Mesenchymal stem cell (in vitro differentiated cells and primary cell): ENCODE measurements around the gene RSPO1.

ENCODE experiments used
- DNase-seq: peaks from one replicate; pipeline ENCODE4 v3.0.0-alpha.2; 2013
- H2AFZ ChIP-seq: one replicate; pipeline ENCODE4 v1.6.1; 2013; ENCODE audit warnings: low read depth, mild to moderate bottlenecking, control low read depth, inconsistent platforms, low read length, moderate library complexity
- H2AK5ac ChIP-seq: 2 replicates; pipeline ENCODE4 v1.6.1; 2013; ENCODE audit warnings: low read length, moderate library complexity, mild to moderate bottlenecking, inconsistent platforms; ENCODE audit not compliant: severe bottlenecking
- H2BK120ac ChIP-seq: one replicate; pipeline ENCODE4 v1.6.1; 2013; ENCODE audit warnings: low read depth, mild to moderate bottlenecking, inconsistent platforms, low read length, moderate library complexity
- H2BK12ac ChIP-seq, 2 experiments: one replicate each; pipeline ENCODE4 v1.6.1; 2013; ENCODE audit warnings: inconsistent platforms in 2 of 2, low read length in 2 of 2, mild to moderate bottlenecking in 2 of 2, moderate library complexity in 2 of 2, control low read depth in 1 of 2
- H2BK15ac ChIP-seq: one replicate; pipeline ENCODE4 v1.6.1; 2013; ENCODE audit warnings: mild to moderate bottlenecking, low read depth, inconsistent platforms; ENCODE audit not compliant: poor library complexity, severe bottlenecking
- H2BK5ac ChIP-seq: 2 replicates; pipeline ENCODE4 v1.6.1; 2013; ENCODE audit warnings: low read depth, mild to moderate bottlenecking, low read length, control low read depth, inconsistent platforms; ENCODE audit not compliant: poor library complexity, severe bottlenecking
- H3K14ac ChIP-seq, 2 experiments: one replicate each; pipeline ENCODE4 v1.6.1; 2013; ENCODE audit warnings: inconsistent platforms in 2 of 2, low read length in 2 of 2, control low read depth in 1 of 2, mild to moderate bottlenecking in 1 of 2, moderate library complexity in 1 of 2
- H3K18ac ChIP-seq, 2 experiments: one replicate each; pipeline ENCODE4 v1.6.1; 2013; ENCODE audit warnings: inconsistent platforms in 2 of 2, low read length in 2 of 2, control low read depth in 1 of 2, low read depth in 1 of 2, mild to moderate bottlenecking in 1 of 2
- H3K23ac ChIP-seq, 2 experiments: one replicate each; pipeline ENCODE4 v1.6.1; 2013; ENCODE audit warnings: inconsistent platforms in 2 of 2, low read length in 2 of 2, mild to moderate bottlenecking in 2 of 2, moderate library complexity in 2 of 2, control low read depth in 1 of 2
- H3K27ac ChIP-seq: 2 replicates; pipeline ENCODE4 v1.5.1; 2013; ENCODE audit warnings: mild to moderate bottlenecking, moderate library complexity, low read length, control low read depth, inconsistent platforms; ENCODE audit not compliant: poor library complexity, severe bottlenecking
- H3K27me3 ChIP-seq, 2 experiments: 2 replicates each; pipeline versions ENCODE4 v1.6.1 to v1.7.0; 2013; ENCODE audit warnings: low read length in 2 of 2, mild to moderate bottlenecking in 2 of 2, moderate library complexity in 2 of 2, control low read depth in 1 of 2, inconsistent platforms in 1 of 2; ENCODE audit not compliant: control insufficient read depth in 1 of 2, insufficient read depth in 1 of 2
- H3K36me3 ChIP-seq, 2 experiments: 2 replicates each; pipeline versions ENCODE4 v1.6.1 to v1.7.0; 2013; ENCODE audit warnings: low read length in 2 of 2, control low read depth in 1 of 2, inconsistent platforms in 1 of 2, low read depth in 1 of 2, mild to moderate bottlenecking in 1 of 2; ENCODE audit not compliant: insufficient read depth in 2 of 2, control insufficient read depth in 1 of 2
- H3K4ac ChIP-seq, 2 experiments: one replicate each; pipeline ENCODE4 v1.6.1; 2013; ENCODE audit warnings: inconsistent platforms in 2 of 2, low read length in 2 of 2, mild to moderate bottlenecking in 2 of 2, moderate library complexity in 2 of 2, control low read depth in 1 of 2, low read depth in 1 of 2
- H3K4me1 ChIP-seq: 2 replicates; pipeline ENCODE4 v1.6.1; 2013; ENCODE audit warnings: low read depth, low read length, control low read depth; ENCODE audit not compliant: control insufficient read depth, insufficient read depth
- H3K4me2 ChIP-seq: 2 replicates; pipeline ENCODE4 v1.6.1; 2013; ENCODE audit warnings: low read length, mild to moderate bottlenecking, inconsistent platforms; ENCODE audit not compliant: poor library complexity, severe bottlenecking
- H3K4me3 ChIP-seq, 2 experiments: 2 replicates each; pipeline versions ENCODE4 v1.5.1 to v1.7.0; 2013; ENCODE audit warnings: low read length in 2 of 2, mild to moderate bottlenecking in 2 of 2, control low read depth in 1 of 2, low read depth in 1 of 2; ENCODE audit not compliant: insufficient read depth in 1 of 2
- H3K79me1 ChIP-seq: replicated peaks from 2 replicates; pipeline ENCODE4 v1.6.1; 2013; ENCODE audit warnings: mild to moderate bottlenecking, control low read depth, low read length, inconsistent platforms; ENCODE audit not compliant: poor library complexity, severe bottlenecking
- H3K9ac ChIP-seq: 2 replicates; pipeline ENCODE4 v1.7.0; 2013; ENCODE audit warnings: mild to moderate bottlenecking, low read length, moderate library complexity
- H3K9me3 ChIP-seq: 2 replicates; pipeline ENCODE4 v1.7.0; 2013; ENCODE audit warnings: mild to moderate bottlenecking, low read length; ENCODE audit not compliant: control insufficient read depth
- H4K8ac ChIP-seq: one replicate; pipeline ENCODE4 v1.6.1; 2013; ENCODE audit warnings: inconsistent platforms, mild to moderate bottlenecking, low read length, moderate library complexity
- H4K91ac ChIP-seq: one replicate; pipeline ENCODE4 v1.6.1; 2013; ENCODE audit warnings: mild to moderate bottlenecking, low read length, inconsistent platforms
- whole genome bisulfite sequencing: methylation state at CpG from one replicate; pipeline ENCODE4 v1.1.7; 2013; ENCODE audit warnings: mixed read lengths; 5-methylcytosine and 5-hydroxymethylcytosine counted together

The RSPO1 gene

GRCh38 chr1:37641059-37641458 lies 6.4 kb upstream of the RSPO1 start:
- Histone ChIP-seq H2BK5ac (no peak overlapping the region), H2AFZ (no peak overlapping the region), H3K14ac (no peak overlapping the region), H3K9me3 (peaks cover 23% of the 10 kb centered on the region), H2AK5ac (no peak overlapping the region), H3K27ac (no peak overlapping the region), H3K9ac (no peak overlapping the region), H3K36me3 (no peaks in the 10 kb centered on the region), H3K4me2 (no peak overlapping the region), H3K4me1 (no peaks in the 10 kb centered on the region), H2BK15ac (no peak overlapping the region), H3K4ac (no peak overlapping the region), H4K8ac (no peak overlapping the region), H2BK12ac (no peak overlapping the region), H2BK120ac (no peak overlapping the region), H3K4me3 (no peak overlapping the region), H4K91ac (no peak overlapping the region), H3K27me3 (peaks cover 62 to 79% of the 10 kb centered on the region in 2 experiments), H3K18ac (no peak overlapping the region), H3K23ac (no peak overlapping the region), H3K79me1 (no peaks in the 10 kb centered on the region)
- 70% methylated on average over 1 of the region's 1 CpG for WGBS
- no peak for DNase-seq

DNA sequence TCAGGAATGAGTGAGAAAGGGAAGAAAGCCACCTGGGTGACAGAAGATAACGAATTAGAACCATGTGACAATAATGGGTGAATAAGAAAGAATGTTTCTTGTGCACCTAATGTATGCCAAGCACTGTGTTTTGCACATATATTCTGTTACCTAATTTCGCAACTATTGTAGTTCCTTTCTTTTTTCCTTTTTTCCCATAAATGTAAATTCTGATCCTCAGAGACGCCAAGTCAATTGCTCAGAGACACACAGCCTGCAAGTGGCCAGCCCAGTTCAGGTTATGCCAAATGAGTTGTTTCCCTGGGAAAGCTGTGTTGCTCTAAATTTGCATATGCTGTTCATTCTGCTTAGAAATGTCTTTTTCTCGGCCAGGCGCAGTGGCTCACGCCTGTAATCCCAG lies 1.7 kb upstream of the RSPO1 start:
- Histone ChIP-seq H3K27ac (no peak overlapping the region), H3K36me3 (no peaks in the 10 kb centered on the region), H2BK15ac (no peak overlapping the region), H3K4ac (no peak overlapping the region), H2AFZ (no peak overlapping the region), H3K14ac (no peak overlapping the region), H3K27me3 (peaks cover 80 to 90% of the 10 kb centered on the region in 2 experiments), H2BK12ac (no peak overlapping the region), H2BK5ac (no peak overlapping the region), H3K9me3 (peaks cover 8% of the 10 kb centered on the region), H3K23ac (no peak overlapping the region), H3K4me1 (peaks cover 10% of the 10 kb centered on the region), H2AK5ac (no peak overlapping the region), H4K8ac (no peak overlapping the region), H3K4me3 (no peak overlapping the region), H3K79me1 (no peaks in the 10 kb centered on the region), H3K4me2 (no peak overlapping the region), H4K91ac (no peak overlapping the region), H3K9ac (no peak overlapping the region), H2BK120ac (no peak overlapping the region), H3K18ac (no peak overlapping the region)
- no peak for DNase-seq
- WGBS, result 77% methylated on average over 6 of the region's 6 CpGs

DNA sequence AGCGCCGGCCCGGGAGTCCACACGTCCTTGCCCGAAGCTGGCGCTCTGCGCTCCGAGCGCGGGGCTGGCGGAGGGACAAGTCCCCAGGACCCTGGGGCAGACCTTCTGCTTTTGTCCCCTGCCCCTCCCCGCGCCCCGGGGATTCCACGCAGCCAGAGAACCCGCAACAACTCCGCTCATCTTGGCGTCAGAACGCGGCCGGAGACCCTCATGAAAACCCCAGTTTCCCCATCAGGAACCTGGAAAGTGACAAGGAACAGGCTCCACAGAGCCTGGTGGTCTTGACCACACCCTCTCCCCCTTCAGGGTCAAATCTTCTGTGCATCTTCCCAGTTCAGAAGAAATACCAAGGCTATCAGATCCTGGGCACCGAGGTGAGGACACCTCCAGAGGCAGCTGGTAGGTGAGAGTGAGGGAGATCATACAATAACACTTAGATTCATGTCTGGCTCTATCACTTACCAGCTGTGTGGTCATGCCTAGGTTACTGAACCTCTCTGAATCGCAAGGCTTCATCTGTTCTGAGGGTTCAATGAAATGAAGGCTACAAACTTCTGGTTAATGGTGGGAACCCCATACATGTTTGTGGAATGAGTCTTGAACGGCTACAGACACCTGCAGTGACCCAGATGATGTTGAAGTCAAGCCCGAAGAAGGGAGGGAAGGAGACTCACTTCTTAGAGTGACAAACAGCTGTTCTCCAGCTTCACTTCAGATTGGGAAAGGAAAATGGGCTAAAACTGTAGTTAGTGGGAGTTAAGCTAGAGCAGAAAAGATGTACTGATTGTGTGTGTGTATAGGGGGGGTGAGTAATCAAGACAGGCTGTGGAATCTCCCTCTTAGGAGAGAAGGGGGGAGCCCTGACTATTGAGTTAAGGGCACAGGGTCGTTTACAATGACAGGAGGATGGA lies 555 bp upstream of the RSPO1 start:
- Histone ChIP-seq H2AFZ (no peak overlapping the region), H3K27me3 (peaks cover 83 to 93% of the 10 kb centered on the region in 2 experiments), H2BK12ac (no peak overlapping the region), H2AK5ac (no peak overlapping the region), H3K23ac (peak overlapping the region in 1 of 2 experiments; percentile 87), H3K36me3 (no peaks in the 10 kb centered on the region), H3K9me3 (no peaks in the 10 kb centered on the region), H4K91ac (no peak overlapping the region), H2BK5ac (no peak overlapping the region), H2BK120ac (no peak overlapping the region), H3K4me1 (peaks cover 10% of the 10 kb centered on the region), H3K4ac (no peak overlapping the region), H3K4me2 (peak overlapping the region; percentile 33), H3K18ac (no peak overlapping the region), H3K79me1 (no peaks in the 10 kb centered on the region), H2BK15ac (no peak overlapping the region), H3K14ac (no peak overlapping the region), H3K4me3 (no peak overlapping the region), H3K27ac (no peak overlapping the region), H4K8ac (no peak overlapping the region), H3K9ac (no peak overlapping the region)
- 19% methylated on average over 24 of the region's 26 CpGs for WGBS
- DNase-seq, result no peak

GRCh38 chr1:37633938-37634243 lies 801 bp downstream of the RSPO1 start:
- H3K27ac ChIP-seq, result no peak overlapping the region
- H3K23ac ChIP-seq, result peak overlapping the region in 1 of 2 experiments; percentile 6
- no peak overlapping the region for H4K91ac ChIP-seq
- peaks cover 88 to 98% of the 10 kb centered on the region in 2 experiments for H3K27me3 ChIP-seq
- H3K4me3 ChIP-seq, result no peak overlapping the region
- no peak for DNase-seq
- no peak overlapping the region for H2BK15ac ChIP-seq
- H3K79me1 ChIP-seq, result no peaks in the 10 kb centered on the region
- H3K9me3 ChIP-seq, result no peaks in the 10 kb centered on the region
- H2BK5ac ChIP-seq, result no peak overlapping the region
- H3K18ac ChIP-seq, result no peak overlapping the region
- no peak overlapping the region for H4K8ac ChIP-seq
- H2BK12ac ChIP-seq, result no peak overlapping the region
- H3K36me3 ChIP-seq, result no peaks in the 10 kb centered on the region
- no peak overlapping the region for H3K4me2 ChIP-seq
- H3K9ac ChIP-seq, result no peak overlapping the region
- no peak overlapping the region for H3K14ac ChIP-seq
- no peak overlapping the region for H3K4ac ChIP-seq
- no peak overlapping the region for H2AFZ ChIP-seq
- peaks cover 10% of the 10 kb centered on the region for H3K4me1 ChIP-seq
- H2AK5ac ChIP-seq, result no peak overlapping the region
- H2BK120ac ChIP-seq, result no peak overlapping the region
- WGBS, result 13% methylated on average over 20 of the region's 20 CpGs
